AG04450 (cell line): ENCODE data around the gene MDP1. TPM values are rescaled to one million over a fixed set of nuclear protein-coding genes. Genes with fewer than 3 reads are reported as not detected.

Source experiments
- CTCF ChIA-PET: fragments of 300-600, 350-600 bp; formaldehyde crosslinking; extraction: SDS; loops from one replicate; lab custom pipeline; 2022; ENCODE audit warnings: antibody characterized with exemption, inconsistent platforms; lab: Charles Lee
- POLR2A ChIA-PET: fragments of 350-600 bp; formaldehyde crosslinking; extraction: SDS; loops from one replicate; lab custom pipeline; 2021; ENCODE audit warnings: antibody characterized with exemption, inconsistent platforms; lab: Yijun Ruan, JAX
- DNase-seq: peaks from one replicate; pipeline ENCODE4 v3.0.0-alpha.2; 2011; ENCODE audit warnings: low read depth, low spot score
- H3K27ac ChIP-seq: one replicate; pipeline ENCODE4 v1.5.1; 2012; ENCODE audit warnings: low read depth, low read length, control low read depth
- H3K27me3 ChIP-seq: one replicate; pipeline ENCODE4 v1.6.0; 2012; ENCODE audit warnings: low read length; ENCODE audit not compliant: control insufficient read depth, insufficient read depth
- H3K4me3 ChIP-seq: 2 replicates; pipeline ENCODE4 v1.5.1; 2011; ENCODE audit warnings: mild to moderate bottlenecking, low read depth, low read length, control low read depth
- H3K9me3 ChIP-seq: 2 replicates; pipeline ENCODE4 v1.5.1; 2012; ENCODE audit warnings: low read length; ENCODE audit not compliant: control insufficient read depth, insufficient read depth
- CTCF ChIP-seq: IDR thresholded peaks from 2 replicates; pipeline ENCODE4 v1.5.1; 2011; ENCODE audit warnings: low read depth, low read length, control low read depth, inconsistent platforms
- polyA plus RNA-seq: library from polyadenylated mRNA; depleted of rRNA; stranded (reverse); fragments of >200 nt; gene quantifications from 2 replicates; pipeline ENCODE4 v1.2.3, GENCODE V29; 2011

MDP1 gene
- polyA plus RNA-seq, 1 experiment, result 16.1 TPM

GRCh38 chr14:24172871-24173281, 43.0 kb downstream of the MDP1 start:
- no peak for DNase-seq
- POLR2A ChIA-PET, result no interaction called here
- no peaks in the 10 kb centered on the region; the same call in 1 of the 2 replicates for H3K9me3 ChIP-seq
- H3K27me3 ChIP-seq, result no peaks in the 10 kb centered on the region
- CTCF ChIA-PET, result interaction anchor here (2.0 kb wide), 1 partner anchor 12 kb away, joined by 8 read pairs; the partner anchor contains the start of gene IRF9
- TF ChIP-seq CTCF, result no peak
- H3K4me3 ChIP-seq, result no peak overlapping the region
- H3K27ac ChIP-seq, result no peak overlapping the region

GRCh38 chr14:24172261-24172860, 43.5 kb downstream of the MDP1 start:
- TF ChIP-seq CTCF, result no peak
- ChIA-PET CTCF (interaction anchor here (2.0 kb wide), 1 partner anchor 11 kb away, joined by 8 read pairs; the partner anchor contains the start of gene IRF9), POLR2A (interaction anchor here (1.0 kb wide), 1 partner anchor 11 kb away, joined by 4 read pairs; the partner anchor contains the start of gene IRF9)

GRCh38 chr14:24171422-24172260, 44.2 kb downstream of the MDP1 start, which contains the start of gene REC8:
Gene REC8 (plus strand): TSS chr14:24172080. CDS start chr14:24172553, 473 bp downstream.
- H3K27me3 ChIP-seq, result no peaks in the 10 kb centered on the region
- POLR2A ChIA-PET, result interaction anchor here (1.0 kb wide), 1 partner anchor 11 kb away, joined by 4 read pairs; the partner anchor contains the start of gene IRF9
- H3K4me3 ChIP-seq, result peak within 1 kb of the TSS; percentile 37
- DNase-seq, result no peak
- TF ChIP-seq CTCF, result no peak
- no peak within 1 kb of the TSS for H3K27ac ChIP-seq
- H3K9me3 ChIP-seq, result no peaks in the 10 kb centered on the region; the same call in 1 of the 2 replicates
- CTCF ChIA-PET, result interaction anchor here (1.9 to 2.0 kb wide), 2 partner anchors 10 kb away, joined by 8 to 19 read pairs; partner anchors contain the start of gene IRF9

More at GRCh38 chr14:24172261-24172860, 43.5 kb downstream of the MDP1 start:
- Histone ChIP-seq H3K27ac (no peak overlapping the region), H3K4me3 (peak overlapping the region; percentile 37), H3K27me3 (no peaks in the 10 kb centered on the region), H3K9me3 (no peaks in the 10 kb centered on the region; the same call in 1 of the 2 replicates)
- DNase-seq, result no peak

GRCh38 chr14:24167469-24168114, 48.3 kb downstream of the MDP1 start:
- CTCF ChIA-PET, result interaction anchor here (1.1 kb wide), 1 partner anchor 141 kb away, joined by 3 read pairs; no protein-coding TSS in a partner anchor

More at GRCh38 chr14:24167469-24168114, 48.3 kb downstream of the MDP1 start:
- no peak overlapping the region for H3K27ac ChIP-seq
- H3K27me3 ChIP-seq, result no peaks in the 10 kb centered on the region
- H3K9me3 ChIP-seq, result no peaks in the 10 kb centered on the region; the same call in 1 of the 2 replicates
- POLR2A ChIA-PET, result interaction anchor here (0.9 kb wide), 1 partner anchor 46 kb away, joined by 9 read pairs; the partner anchor contains the start of gene CHMP4A
- DNase-seq, result no peak
- no peak overlapping the region for H3K4me3 ChIP-seq
- no peak for TF ChIP-seq CTCF
